ENCODE results near the gene FOXC2.

The FOXC2 gene

GRCh38 chr16:86572041-86572521 lies 5.5 kb downstream of the FOXC2 start:
- no peak for TF ChIP-seq CTCF (conservative IDR thresholded peaks at IDR 0.05; ENCODE audit: control insufficient read depth, insufficient read depth, low read depth, low read length)
- DNase-seq (ENCODE audit: low read depth) = no peak
- H3K4me3 ChIP-seq (ENCODE audit: control insufficient read depth, low read depth, low read length) = peak overlapping the region; percentile 87

- no peak for DNase-seq (ENCODE audit: low read depth)
- no peak for TF ChIP-seq CTCF (conservative IDR thresholded peaks at IDR 0.05; ENCODE audit: control insufficient read depth, insufficient read depth, low read depth, low read length)
- no peak overlapping the region for H3K4me3 ChIP-seq (ENCODE audit: control insufficient read depth, low read depth, low read length)
Observed at GRCh38 chr16:86572606-86573005, 6.0 kb downstream of the FOXC2 start.

- TF ChIP-seq CTCF (conservative IDR thresholded peaks at IDR 0.05; ENCODE audit: control insufficient read depth, insufficient read depth, low read depth, low read length) = no peak
- H3K4me3 ChIP-seq (ENCODE audit: control insufficient read depth, low read depth, low read length) = no peak overlapping the region
- DNase-seq (ENCODE audit: low read depth) = no peak
Observed at GRCh38 chr16:86573215-86573614, 6.6 kb downstream of the FOXC2 start.

GRCh38 chr16:86573646-86574508 lies 7.2 kb downstream of the FOXC2 start:
- no peak for TF ChIP-seq CTCF (conservative IDR thresholded peaks at IDR 0.05; ENCODE audit: control insufficient read depth, insufficient read depth, low read depth, low read length)
- no peak for DNase-seq (ENCODE audit: low read depth)
- H3K4me3 ChIP-seq (ENCODE audit: control insufficient read depth, low read depth, low read length) = no peak overlapping the region

GRCh38 chr16:86574646-86575045 lies 8.0 kb downstream of the FOXC2 start:
- no peak for TF ChIP-seq CTCF (conservative IDR thresholded peaks at IDR 0.05; ENCODE audit: control insufficient read depth, insufficient read depth, low read depth, low read length)
- DNase-seq (ENCODE audit: low read depth) = no peak
- no peak overlapping the region for H3K4me3 ChIP-seq (ENCODE audit: control insufficient read depth, low read depth, low read length)

- no peak for DNase-seq (ENCODE audit: low read depth)
- H3K4me3 ChIP-seq (ENCODE audit: control insufficient read depth, low read depth, low read length) = peak overlapping the region; percentile 22
Observed at GRCh38 chr16:86575095-86575685, 8.6 kb downstream of the FOXC2 start.

More at GRCh38 chr16:86575095-86575685, 8.6 kb downstream of the FOXC2 start:
- TF ChIP-seq CTCF (conservative IDR thresholded peaks at IDR 0.05; ENCODE audit: control insufficient read depth, insufficient read depth, low read depth, low read length) = no peak

All from fibroblast of mammary gland (primary cell).